ENCODE results near the gene ALDOB. TPM values are rescaled to one million over a fixed set of nuclear protein-coding genes. Genes with fewer than 3 reads are reported as not detected.

The ALDOB gene
- total RNA-seq, 2 donors from 2014 or later = 3.4 to 33.1 TPM

DNA sequence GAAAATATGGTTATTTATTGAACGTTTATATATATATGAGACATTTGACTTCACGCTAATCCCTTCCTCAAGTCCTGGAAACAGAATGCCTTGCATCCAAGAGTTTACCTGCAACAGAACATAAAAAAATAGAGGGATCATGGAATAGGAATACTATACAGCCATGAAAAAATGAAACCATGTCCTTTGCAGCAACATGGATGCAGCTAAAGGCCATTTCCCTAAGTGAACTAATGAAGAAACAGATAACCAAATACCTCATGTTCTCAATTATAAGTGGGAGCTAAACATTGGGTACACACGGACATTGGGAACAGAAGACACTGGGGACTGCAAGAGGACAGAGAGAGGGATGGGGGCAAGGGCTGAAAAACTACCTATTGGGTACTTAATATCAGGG is 63.8 kb downstream of the ALDOB start:
- H3K9ac ChIP-seq (ENCODE audit: low read depth in 2 of 2, low read length in 2 of 2) = no peak overlapping the region
- H3K27ac ChIP-seq = no peak overlapping the region
- TF ChIP-seq, protein P1, sequence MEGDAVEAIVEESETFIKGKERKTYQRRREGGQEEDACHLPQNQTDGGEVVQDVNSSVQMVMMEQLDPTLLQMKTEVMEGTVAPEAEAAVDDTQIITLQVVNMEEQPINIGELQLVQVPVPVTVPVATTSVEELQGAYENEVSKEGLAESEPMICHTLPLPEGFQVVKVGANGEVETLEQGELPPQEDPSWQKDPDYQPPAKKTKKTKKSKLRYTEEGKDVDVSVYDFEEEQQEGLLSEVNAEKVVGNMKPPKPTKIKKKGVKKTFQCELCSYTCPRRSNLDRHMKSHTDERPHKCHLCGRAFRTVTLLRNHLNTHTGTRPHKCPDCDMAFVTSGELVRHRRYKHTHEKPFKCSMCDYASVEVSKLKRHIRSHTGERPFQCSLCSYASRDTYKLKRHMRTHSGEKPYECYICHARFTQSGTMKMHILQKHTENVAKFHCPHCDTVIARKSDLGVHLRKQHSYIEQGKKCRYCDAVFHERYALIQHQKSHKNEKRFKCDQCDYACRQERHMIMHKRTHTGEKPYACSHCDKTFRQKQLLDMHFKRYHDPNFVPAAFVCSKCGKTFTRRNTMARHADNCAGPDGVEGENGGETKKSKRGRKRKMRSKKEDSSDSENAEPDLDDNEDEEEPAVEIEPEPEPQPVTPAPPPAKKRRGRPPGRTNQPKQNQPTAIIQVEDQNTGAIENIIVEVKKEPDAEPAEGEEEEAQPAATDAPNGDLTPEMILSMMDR (IDR thresholded peaks at IDR 0.05) = no peak
- H3K4me3 ChIP-seq = no peak overlapping the region
- DNase-seq = no peak
- no peaks in the 10 kb centered on the region for H3K36me3 ChIP-seq
- no peaks in the 10 kb centered on the region for H3K4me1 ChIP-seq
- no peaks in the 10 kb centered on the region for H3K9me3 ChIP-seq
- H3K27me3 ChIP-seq = no peaks in the 10 kb centered on the region
- intact Hi-C loops (cut with DNase I) = no loop called here

Other genes with a start within 250 kb of the ALDOB start
- gene BAAT, start 50.8 kb downstream of the ALDOB start, total RNA-seq = under 1 TPM in 1 of 2 donors, not detected in 1; 0.30 TPM
- gene MRPL50, start 37.2 kb downstream of the ALDOB start, total RNA-seq = 10 to 100 TPM in 1 of 2 donors, 1 to 10 TPM in 1; 9.5 to 10.1 TPM
- 10 to 100 TPM in 1 of 2 donors, 1 to 10 TPM in 1; 9.3 to 17.4 TPM for gene ZNF189, start 36.9 kb downstream of the ALDOB start, total RNA-seq
- gene RNF20, start 98.1 kb upstream of the ALDOB start, total RNA-seq = 10 to 100 TPM; 33.3 to 40.9 TPM
- gene PPP3R2, start 159.2 kb upstream of the ALDOB start, total RNA-seq = not detected

Measured in colonic mucosa (tissue), 4 donors.